K562 (cell line): ENCODE measurements around the gene CSTF1. TPM values are rescaled to one million over a fixed set of nuclear protein-coding genes. Genes with fewer than 3 reads are reported as not detected.

ENCODE experiments used
- ATAC-seq: fragments of 200-7000 bp; cut with Tn5 transposase; 3 replicates; pipeline ENCODE4 v1.9.1; 2020; ENCODE audit warnings: moderate library complexity
- Bru-seq: library from RNA; stranded (reverse); fragments of 400-500 nt; gene quantifications from one replicate; lab custom pipeline; 2021; lab: Mats Ljungman, UMichigan
- BruChase-seq, 2 experiments: library from RNA; stranded (reverse); fragments of 400-500 nt; gene quantifications; one replicate each; lab custom pipeline; 2021; lab: Mats Ljungman, UMichigan
- BruUV-seq: library from RNA; stranded (reverse); fragments of 400-500 nt; replicated peaks from 2 replicates; lab custom pipeline; 2021; lab: Mats Ljungman, UMichigan
- CTCF ChIA-PET: fragments of 300-600 bp; formaldehyde crosslinking; extraction: SDS; loops from one replicate; lab custom pipeline; 2021; ENCODE audit warnings: low intra/inter-chr PET ratio; lab: Yijun Ruan, JAX
- POLR2A ChIA-PET: fragments of 300-600, 350-650 bp; sonication (Branson Sonifier 250); formaldehyde crosslinking; extraction: SDS; loops from one replicate; lab custom pipeline; 2021; ENCODE audit warnings: antibody characterized with exemption, inconsistent platforms; lab: Yijun Ruan, JAX
- DNase-seq, 4 experiments: peaks; one replicate each; pipeline versions ENCODE4 v3.0.0 to v3.0.0-alpha.2; 2011 to 2018; ENCODE audit warnings: low spot score in 3 of 4, mixed read lengths in 3 of 4; ENCODE audit errors: extremely low read depth in 1 of 4
- FAIRE-seq: peaks from 2 replicates; lab custom pipeline; 2011; peaks lifted over from hg19 to GRCh38; lab: Jason Lieb, UNC
- H2AFZ ChIP-seq: 2 replicates; pipeline ENCODE4 v1.6.0; 2011; ENCODE audit warnings: low read depth, low read length, control low read depth, inconsistent platforms
- H3K27ac ChIP-seq: fragments of 200-600 bp; 3 replicates; pipeline ENCODE4 v1.8.0; 2011; ENCODE audit warnings: low read depth, mild to moderate bottlenecking, control low read depth, inconsistent platforms, low read length, moderate library complexity, mixed read lengths; ENCODE audit errors: extremely low read depth
- H3K27me3 ChIP-seq, 2 experiments: fragments of 300-600 bp in 1 of 2; 2 replicates in 1 of 2; 3 replicates in 1 of 2; pipeline versions ENCODE4 v1.6.0 to v1.8.0; 2011; ENCODE audit warnings: inconsistent platforms in 2 of 2, low read length in 2 of 2, mild to moderate bottlenecking in 1 of 2, mixed read lengths in 1 of 2, moderate library complexity in 1 of 2; ENCODE audit not compliant: control insufficient read depth in 2 of 2, insufficient read depth in 2 of 2
- H3K36me3 ChIP-seq: fragments of 300-600 bp; 3 replicates; pipeline ENCODE4 v1.8.0; 2011; ENCODE audit warnings: mild to moderate bottlenecking, low read length, inconsistent platforms; ENCODE audit not compliant: control insufficient read depth, insufficient read depth
- H3K4me1 ChIP-seq, 2 experiments: fragments of 200-600 bp in 1 of 2; replicated peaks in 1 of 2; 2 replicates in 1 of 2; 3 replicates in 1 of 2; pipeline versions ENCODE4 v1.5.1 to v1.8.0; 2011; ENCODE audit warnings: inconsistent platforms in 2 of 2, low read length in 2 of 2, mild to moderate bottlenecking in 1 of 2, mixed read lengths in 1 of 2, moderate library complexity in 1 of 2; ENCODE audit not compliant: control insufficient read depth in 2 of 2, insufficient read depth in 2 of 2
- H3K4me2 ChIP-seq: 2 replicates; pipeline ENCODE4 v1.6.1; 2011; ENCODE audit warnings: low read length, control low read depth, inconsistent platforms, mixed read lengths; ENCODE audit not compliant: insufficient read depth
- H3K4me3 ChIP-seq: fragments of 200-600 bp; sonication (generic), shearing (Covaris generic); 2 replicates; pipeline ENCODE4 v1.5.1; 2016; ENCODE audit warnings: control low read depth, inconsistent platforms
- H3K79me2 ChIP-seq: fragments of 200-600 bp; 3 replicates; pipeline ENCODE4 v1.8.0; 2011; ENCODE audit warnings: low read length, inconsistent platforms; ENCODE audit not compliant: control insufficient read depth, insufficient read depth
- H3K9ac ChIP-seq, 2 experiments: 2 replicates each; pipeline versions ENCODE4 v1.6.0 to v1.6.1; 2011; ENCODE audit warnings: low read depth in 2 of 2, low read length in 2 of 2, control low read depth in 1 of 2, inconsistent platforms in 1 of 2, mild to moderate bottlenecking in 1 of 2, mixed read lengths in 1 of 2; ENCODE audit not compliant: insufficient read depth in 1 of 2
- H3K9me1 ChIP-seq: one replicate; pipeline ENCODE4 v1.6.0; 2011; ENCODE audit warnings: inconsistent platforms, mild to moderate bottlenecking, low read length, moderate library complexity; ENCODE audit not compliant: control insufficient read depth, insufficient read depth
- H3K9me3 ChIP-seq: replicated peaks from 2 replicates; pipeline ENCODE4 v1.5.1; 2011; ENCODE audit warnings: low read depth, low read length, inconsistent platforms; ENCODE audit not compliant: control insufficient read depth, insufficient read depth
- H4K20me1 ChIP-seq: replicated peaks from 2 replicates; pipeline ENCODE4 v1.6.1; 2011; ENCODE audit warnings: low read length, inconsistent platforms, mixed read lengths; ENCODE audit not compliant: control insufficient read depth, insufficient read depth
- CHD4 ChIP-seq: fragments of 200-600 bp; sonication (generic); IDR thresholded peaks from 3 replicates; pipeline ENCODE4 v1.6.1; 2012; ENCODE audit warnings: low read depth, mild to moderate bottlenecking, mixed read lengths, low read length, inconsistent platforms; ENCODE audit not compliant: insufficient read depth, insufficient replicate concordance, poor library complexity, severe bottlenecking
- SIRT6 ChIP-seq: IDR thresholded peaks from one replicate; pipeline ENCODE4 v1.6.1; 2012; ENCODE audit warnings: low read depth, mild to moderate bottlenecking, control low read depth, inconsistent platforms, low read length, moderate library complexity
- ZNF347 ChIP-seq: fragments of 450-650 bp; formaldehyde crosslinking; IDR thresholded peaks from 2 replicates; pipeline ENCODE4 v1.4.0; 2020; ENCODE audit warnings: low read depth, mild to moderate bottlenecking, moderate library complexity
- WGBS: fragments of 100-300 bp; shearing (Covaris generic); methylation state at CpG from one replicate; pipeline ENCODE4 v1.1.6; 2016; ENCODE audit warnings: low coverage, mixed read lengths; ENCODE audit not compliant: insufficient coverage; ENCODE audit errors: missing lambda C conversion rate; 5-methylcytosine and 5-hydroxymethylcytosine counted together
- in situ Hi-C: fragments of 300-500 bp; cut with MboI; formaldehyde crosslinking; loops from 4 replicates; pipeline ENCODE4 v1.15.0; 2018; ENCODE audit warnings: inconsistent platforms, mixed read lengths
- intact Hi-C: fragments of 100-400 bp; cut with micrococcal nuclease; formaldehyde crosslinking; loops from 2 replicates; pipeline ENCODE4 v1.14.2; 2022
- long read RNA-seq, 3 experiments: library from polyadenylated mRNA in 2 of 3; library from RNA in 1 of 3; unstranded in 2 of 3; stranded (forward) in 1 of 3; transcript quantifications; one replicate each; pipeline ENCODE4 v2.0.0, GENCODE V29; 2019 to 2022
- polyA minus RNA-seq, 3 experiments: library from RNA; depleted of rRNA, polyadenylated mRNA; stranded (reverse); fragments of >200 nt; gene quantifications; 2 replicates each; pipeline ENCODE4 v1.2.3, GENCODE V29; 2011
- polyA plus RNA-seq, 8 experiments: library from polyadenylated mRNA; depleted of rRNA in 4 of 8; stranded (reverse) in 5 of 8; unstranded in 3 of 8; fragments of >200 nt; fragmentation: Nextera tagmentation in 2 of 8; fragmentation: Illumina TruSeq in 1 of 8; extraction: Ambion mirVana in 2 of 8; extraction: Trizol in 1 of 8; gene quantifications; 2 replicates each; pipeline versions ENCODE4 v1.2.1 to v1.2.3, GENCODE V29; 2011 to 2014; ENCODE audit warnings: inconsistent platforms in 1 of 8, missing spikeins in 1 of 8
- total RNA-seq, 7 experiments: library from RNA; depleted of rRNA in 6 of 7; stranded (reverse); fragments of >200 nt in 6 of 7; fragmentation: Illumina TruSeq in 2 of 7; extraction: Trizol in 2 of 7; gene quantifications; 2 replicates each; pipeline versions ENCODE4 v1.2.1 to v1.2.3, GENCODE V29; 2011 to 2021; ENCODE audit warnings: low replicate concordance in 1 of 7
- TF ChIP-seq, protein P1 (sequence below): fragments of 450-650 bp; conservative IDR thresholded peaks from 2 replicates; pipeline ENCODE4 v1.6.1; 2016; ENCODE audit warnings: missing genetic modification characterization, low read depth, mild to moderate bottlenecking, control low read depth, missing compliant biosample characterization
- TF ChIP-seq, protein P2 (sequence below): fragments of 450-650 bp; formaldehyde crosslinking; IDR thresholded peaks from 2 replicates; pipeline ENCODE4 v1.4.0; 2020; ENCODE audit warnings: mild to moderate bottlenecking, moderate library complexity
- TF ChIP-seq, protein P3 (sequence below), 3 experiments: fragments of 200-800 bp in 1 of 3; fragments of 250-450 bp in 1 of 3; fragments of 450-650 bp in 1 of 3; sonication (Bioruptor Pico) in 1 of 3; sonication (Bioruptor generic) in 1 of 3; formaldehyde crosslinking in 1 of 3; IDR thresholded peaks; 2 replicates each; pipeline versions ENCODE4 v1.6.1 to v1.8.0; 2016 to 2022; ENCODE audit warnings: mild to moderate bottlenecking in 2 of 3, missing genetic modification characterization in 2 of 3, missing compliant biosample characterization in 1 of 3, moderate library complexity in 1 of 3

Gene CSTF1
- total RNA-seq (2011; cell fraction: chromatin; rRNA removed; ENCODE audit: low replicate concordance), result 81.3 and 104 TPM in 2 replicates
- total RNA-seq (2011; cell fraction: nucleolus; rRNA removed), result 51.9 and 54.7 TPM in 2 replicates
- total RNA-seq (2011; cell fraction: nucleoplasm; rRNA removed), result 67.5 and 68.8 TPM in 2 replicates
- total RNA-seq (2014; rRNA removed), result 30.8 and 36.3 TPM in 2 replicates
- 53.4 and 55.2 TPM in 2 replicates for total RNA-seq (2014; rRNA removed; fragmentation: Illumina TruSeq; extraction: Trizol)
- 43.7 and 45.6 TPM in 2 replicates for total RNA-seq (2015; rRNA removed; fragmentation: Illumina TruSeq; extraction: Trizol)
- total RNA-seq (2021), result 44.4 and 48.9 TPM in 2 replicates
- polyA plus RNA-seq (2011; rRNA removed), result 76.6 and 92.5 TPM in 2 replicates
- polyA plus RNA-seq (2011; cell fraction: cytosol; rRNA removed), result 77.7 and 92.2 TPM in 2 replicates
- polyA plus RNA-seq (2011; cell fraction: nucleus; rRNA removed), result 81.7 and 87.2 TPM in 2 replicates
- polyA plus RNA-seq (2012), result 31.3 and 43.1 TPM in 2 replicates
- 48.1 and 56.6 TPM in 2 replicates for polyA plus RNA-seq (2014; fragmentation: Illumina TruSeq; extraction: Trizol)
- polyA plus RNA-seq (2014; fragmentation: Nextera tagmentation; extraction: Ambion mirVana), result 100 to 1,000 TPM in 1 of 2 experiments, 10 to 100 TPM in 1; 74.1 to 110 TPM
- 33.5 and 40.7 TPM in 2 replicates for polyA plus RNA-seq (2014; rRNA removed)
- 157 and 159 TPM in 2 replicates for polyA minus RNA-seq (2011; rRNA and poly(A)+ RNA removed)
- 48.8 and 68.1 TPM in 2 replicates for polyA minus RNA-seq (2011; cell fraction: cytosol; rRNA and poly(A)+ RNA removed)
- polyA minus RNA-seq (2011; cell fraction: nucleus; rRNA and poly(A)+ RNA removed), result 30.7 and 57.5 TPM in 2 replicates
- percentile 93 among the genes with signal in this experiment for Bru-seq, nascent RNA
- percentile 93 among the genes with signal in this experiment for BruChase-seq, experiment 1, labeled RNA remaining after a 2-hour chase
- percentile 94 among the genes with signal in this experiment for BruChase-seq, experiment 2, labeled RNA remaining after a 6-hour chase
- long read RNA-seq, experiment 1, full-length matches to known transcripts, result 67 of 120 reads
- long read RNA-seq, experiment 1, partial matches to known transcripts, result 12 of 120 reads
- long read RNA-seq, experiment 1, other reads (novel, unspliced or antisense), result 41 of 120 reads
- long read RNA-seq, experiment 2, full-length matches to known transcripts, result 16 of 35 reads
- long read RNA-seq, experiment 2, partial matches to known transcripts, result 10 of 35 reads
- long read RNA-seq, experiment 2, other reads (novel, unspliced or antisense), result 9 of 35 reads
- long read RNA-seq, experiment 3, full-length matches to known transcripts, result 42 of 79 reads
- long read RNA-seq, experiment 3, partial matches to known transcripts, result 8 of 79 reads
- long read RNA-seq, experiment 3, other reads (novel, unspliced or antisense), result 29 of 79 reads

- peak within 1 kb of the TSS; percentile 85 for H2AFZ ChIP-seq
- ChIA-PET POLR2A (interaction anchor here (0.6 to 2.3 kb wide), 25 partner anchors 9 to 1963 kb away, joined by 3 to 35 read pairs (median 4); partner anchors contain the start of genes CASS4 and FAM210B), CTCF (no interaction called here)
- H3K36me3 ChIP-seq, result peaks cover 74% of the 10 kb centered on the region
- peaks cover 3% of the 10 kb centered on the region for H3K9me1 ChIP-seq
- ATAC-seq (peak; percentile 95), DNase-seq (peak; percentile 99 to 100 (median 100)), FAIRE-seq (peak; percentile 99)
- WGBS, result under 1% methylated on average over 52 of the region's 53 CpGs
- in situ Hi-C loops (no loop called here), intact Hi-C loops (loop anchor here (1.0 kb wide), 2 partner anchors 20 to 29 kb away; partner anchors contain the start of gene CASS4)
- peak within 1 kb of the TSS; percentile 99 for H3K27ac ChIP-seq
- TSS peak; percentile 55 for BruUV-seq
- peaks cover 95% of the 10 kb centered on the region for H3K79me2 ChIP-seq
- H3K4me3 ChIP-seq, result peak within 1 kb of the TSS; percentile 92
- no peaks in the 10 kb centered on the region for H3K27me3 ChIP-seq
- H3K4me2 ChIP-seq, result peak within 1 kb of the TSS; percentile 99
- peak within 1 kb of the TSS; percentile 97 to 99 for H3K9ac ChIP-seq
- no peaks in the 10 kb centered on the region for H4K20me1 ChIP-seq
- H3K9me3 ChIP-seq, result no peaks in the 10 kb centered on the region
- H3K4me1 ChIP-seq, result peaks cover 4 to 12% of the 10 kb centered on the region in 2 experiments; a peak in 3 of 5 replicates
- TF ChIP-seq, protein P1, sequence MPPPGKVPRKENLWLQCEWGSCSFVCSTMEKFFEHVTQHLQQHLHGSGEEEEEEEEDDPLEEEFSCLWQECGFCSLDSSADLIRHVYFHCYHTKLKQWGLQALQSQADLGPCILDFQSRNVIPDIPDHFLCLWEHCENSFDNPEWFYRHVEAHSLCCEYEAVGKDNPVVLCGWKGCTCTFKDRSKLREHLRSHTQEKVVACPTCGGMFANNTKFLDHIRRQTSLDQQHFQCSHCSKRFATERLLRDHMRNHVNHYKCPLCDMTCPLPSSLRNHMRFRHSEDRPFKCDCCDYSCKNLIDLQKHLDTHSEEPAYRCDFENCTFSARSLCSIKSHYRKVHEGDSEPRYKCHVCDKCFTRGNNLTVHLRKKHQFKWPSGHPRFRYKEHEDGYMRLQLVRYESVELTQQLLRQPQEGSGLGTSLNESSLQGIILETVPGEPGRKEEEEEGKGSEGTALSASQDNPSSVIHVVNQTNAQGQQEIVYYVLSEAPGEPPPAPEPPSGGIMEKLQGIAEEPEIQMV (tag), result peak; percentile 98
- TF ChIP-seq, protein P2, sequence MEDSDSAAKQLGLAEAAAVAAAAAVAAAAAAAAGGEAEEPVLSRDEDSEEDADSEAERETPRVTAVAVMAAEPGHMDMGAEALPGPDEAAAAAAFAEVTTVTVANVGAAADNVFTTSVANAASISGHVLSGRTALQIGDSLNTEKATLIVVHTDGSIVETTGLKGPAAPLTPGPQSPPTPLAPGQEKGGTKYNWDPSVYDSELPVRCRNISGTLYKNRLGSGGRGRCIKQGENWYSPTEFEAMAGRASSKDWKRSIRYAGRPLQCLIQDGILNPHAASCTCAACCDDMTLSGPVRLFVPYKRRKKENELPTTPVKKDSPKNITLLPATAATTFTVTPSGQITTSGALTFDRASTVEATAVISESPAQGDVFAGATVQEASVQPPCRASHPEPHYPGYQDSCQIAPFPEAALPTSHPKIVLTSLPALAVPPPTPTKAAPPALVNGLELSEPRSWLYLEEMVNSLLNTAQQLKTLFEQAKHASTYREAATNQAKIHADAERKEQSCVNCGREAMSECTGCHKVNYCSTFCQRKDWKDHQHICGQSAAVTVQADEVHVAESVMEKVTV (CRISPR knock-in tag), result no peak
- TF ChIP-seq SIRT6 (no peak), CHD4 (no peak), ZNF347 (no peak)
- TF ChIP-seq, protein P3, sequence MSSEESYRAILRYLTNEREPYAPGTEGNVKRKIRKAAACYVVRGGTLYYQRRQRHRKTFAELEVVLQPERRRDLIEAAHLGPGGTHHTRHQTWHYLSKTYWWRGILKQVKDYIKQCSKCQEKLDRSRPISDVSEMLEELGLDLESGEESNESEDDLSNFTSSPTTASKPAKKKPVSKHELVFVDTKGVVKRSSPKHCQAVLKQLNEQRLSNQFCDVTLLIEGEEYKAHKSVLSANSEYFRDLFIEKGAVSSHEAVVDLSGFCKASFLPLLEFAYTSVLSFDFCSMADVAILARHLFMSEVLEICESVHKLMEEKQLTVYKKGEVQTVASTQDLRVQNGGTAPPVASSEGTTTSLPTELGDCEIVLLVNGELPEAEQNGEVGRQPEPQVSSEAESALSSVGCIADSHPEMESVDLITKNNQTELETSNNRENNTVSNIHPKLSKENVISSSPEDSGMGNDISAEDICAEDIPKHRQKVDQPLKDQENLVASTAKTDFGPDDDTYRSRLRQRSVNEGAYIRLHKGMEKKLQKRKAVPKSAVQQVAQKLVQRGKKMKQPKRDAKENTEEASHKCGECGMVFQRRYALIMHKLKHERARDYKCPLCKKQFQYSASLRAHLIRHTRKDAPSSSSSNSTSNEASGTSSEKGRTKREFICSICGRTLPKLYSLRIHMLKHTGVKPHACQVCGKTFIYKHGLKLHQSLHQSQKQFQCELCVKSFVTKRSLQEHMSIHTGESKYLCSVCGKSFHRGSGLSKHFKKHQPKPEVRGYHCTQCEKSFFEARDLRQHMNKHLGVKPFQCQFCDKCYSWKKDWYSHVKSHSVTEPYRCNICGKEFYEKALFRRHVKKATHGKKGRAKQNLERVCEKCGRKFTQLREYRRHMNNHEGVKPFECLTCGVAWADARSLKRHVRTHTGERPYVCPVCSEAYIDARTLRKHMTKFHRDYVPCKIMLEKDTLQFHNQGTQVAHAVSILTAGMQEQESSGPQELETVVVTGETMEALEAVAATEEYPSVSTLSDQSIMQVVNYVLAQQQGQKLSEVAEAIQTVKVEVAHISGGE (CRISPR knock-in tag; IDR thresholded peaks at IDR 0.05), result peak in 1 of 3 experiments; percentile 89; a peak in 2 of 6 replicates
These were observed at the start of gene CSTF1, which contains the start of gene AURKA for GRCh38 chr20:56392132-56392880. TSS of gene CSTF1 (plus strand) at chr20:56392645. CDS start at chr20:56395553, 2,908 bp downstream. TSS of gene AURKA (minus strand) at chr20:56392215. CDS start at chr20:56388197, 4,018 bp downstream.
